GM23338 (cell line): ENCODE data around the gene CRYBG3. TPM values are rescaled to one million over a fixed set of nuclear protein-coding genes. Genes with fewer than 3 reads are reported as not detected.

Experiments used
- ATAC-seq: fragments of 200-7000 bp; cut with Tn5 transposase; 3 replicates; pipeline ENCODE4 v1.9.1; 2020
- DNase-seq: peaks from one replicate; pipeline ENCODE4 v3.0.0-alpha.2; 2015; ENCODE audit warnings: low spot score
- H2AFZ ChIP-seq: fragments of 200-600 bp; sonication (generic); 2 replicates; pipeline ENCODE4 v1.8.0; 2016; ENCODE audit warnings: antibody characterized with exemption, mild to moderate bottlenecking, moderate library complexity
- H3F3A ChIP-seq: fragments of 200-600 bp; sonication (generic); replicated peaks from 2 replicates; pipeline ENCODE4 v1.8.0; 2017; ENCODE audit warnings: antibody characterized with exemption, mixed run types, low read depth
- H3K27ac ChIP-seq: fragments of 200-600 bp; sonication (generic); 2 replicates; pipeline ENCODE4 v1.6.1; 2016; ENCODE audit warnings: low read depth
- H3K27me3 ChIP-seq: fragments of 200-600 bp; sonication (generic); 2 replicates; pipeline ENCODE4 v1.8.0; 2016; ENCODE audit warnings: mild to moderate bottlenecking, mixed run types, moderate library complexity; ENCODE audit not compliant: insufficient read depth
- H3K36me3 ChIP-seq: fragments of 200-600 bp; sonication (generic); 2 replicates; pipeline ENCODE4 v1.8.0; 2016; ENCODE audit warnings: mild to moderate bottlenecking; ENCODE audit not compliant: insufficient read depth
- H3K4me1 ChIP-seq: fragments of 200-600 bp; sonication (generic); 2 replicates; pipeline ENCODE4 v1.8.0; 2016; ENCODE audit warnings: mild to moderate bottlenecking, moderate library complexity; ENCODE audit not compliant: insufficient read depth
- H3K4me2 ChIP-seq: fragments of 200-600 bp; sonication (generic); 2 replicates; pipeline ENCODE4 v1.7.1; 2017; ENCODE audit warnings: mixed run types
- H3K4me3 ChIP-seq: fragments of 200-600 bp; sonication (generic); 2 replicates; pipeline ENCODE4 v1.6.1; 2016; ENCODE audit warnings: mixed run types
- H3K79me2 ChIP-seq: fragments of 200-600 bp; sonication (generic); replicated peaks from 2 replicates; pipeline ENCODE4 v1.8.0; 2017; ENCODE audit warnings: mild to moderate bottlenecking; ENCODE audit not compliant: insufficient read depth
- H3K9me2 ChIP-seq: fragments of 200-600 bp; sonication (generic); 2 replicates; pipeline ENCODE4 v1.8.0; 2017; ENCODE audit not compliant: insufficient read depth
- H4K20me1 ChIP-seq: fragments of 200-600 bp; sonication (generic); replicated peaks from 2 replicates; pipeline ENCODE4 v1.8.0; 2017; ENCODE audit warnings: mild to moderate bottlenecking; ENCODE audit not compliant: insufficient read depth
- H3K27ac Mint-ChIP-seq: 2 replicates; pipeline ENCODE4 v1.8.0; 2020; ENCODE audit warnings: inconsistent platforms, mild to moderate bottlenecking, moderate library complexity, mixed read lengths
- H3K27me3 Mint-ChIP-seq: 3 replicates; pipeline ENCODE4 v1.8.0; 2022; ENCODE audit warnings: low read depth, mild to moderate bottlenecking, moderate library complexity, mixed read lengths, inconsistent platforms; ENCODE audit not compliant: insufficient read depth, poor library complexity
- H3K36me3 Mint-ChIP-seq: 3 replicates; pipeline ENCODE4 v1.8.0; 2021; ENCODE audit warnings: low read depth, mild to moderate bottlenecking, inconsistent platforms, moderate library complexity, mixed read lengths
- H3K4me1 Mint-ChIP-seq: 3 replicates; pipeline ENCODE4 v1.8.0; 2020; ENCODE audit warnings: mild to moderate bottlenecking, inconsistent platforms, mixed read lengths
- H3K4me3 Mint-ChIP-seq: 3 replicates; pipeline ENCODE4 v1.8.0; 2021; ENCODE audit warnings: moderate library complexity, mild to moderate bottlenecking, inconsistent platforms, mixed read lengths
- H3K9me3 Mint-ChIP-seq: 3 replicates; pipeline ENCODE4 v1.8.0; 2020; ENCODE audit warnings: moderate library complexity, mild to moderate bottlenecking, inconsistent platforms, mixed read lengths
- CREB1 ChIP-seq: fragments of 250-450 bp; sonication (Bioruptor Pico); IDR thresholded peaks from 2 replicates; pipeline ENCODE4 v1.5.0; 2020; ENCODE audit warnings: low read depth, mild to moderate bottlenecking, moderate library complexity
- CTCF ChIP-seq, 2 experiments: fragments of 200-600 bp in 1 of 2; sonication (generic) in 1 of 2; conservative IDR thresholded peaks; 2 replicates each; pipeline versions ENCODE4 v1.5.1 to v1.6.1; 2016 to 2017; ENCODE audit warnings: antibody characterized with exemption in 2 of 2, low read depth in 2 of 2, mild to moderate bottlenecking in 2 of 2, moderate library complexity in 1 of 2
- ETS1 ChIP-seq: IDR thresholded peaks from 2 replicates; pipeline ENCODE4 v1.6.1; 2016; ENCODE audit warnings: antibody characterized with exemption
- EZH2 ChIP-seq: fragments of 200-600 bp; sonication (generic); IDR thresholded peaks from one replicate; pipeline ENCODE4 v1.8.0; 2017; ENCODE audit warnings: antibody characterized with exemption, mild to moderate bottlenecking, low read depth; ENCODE audit not compliant: unreplicated experiment
- EZH2phosphoT487 ChIP-seq: fragments of 200-600 bp; sonication (generic); IDR thresholded peaks from one replicate; pipeline ENCODE4 v1.8.1; 2018; ENCODE audit warnings: antibody characterized with exemption; ENCODE audit not compliant: unreplicated experiment
- JUNB ChIP-seq: IDR thresholded peaks from one replicate; pipeline ENCODE4 v1.6.1; 2016; ENCODE audit warnings: antibody characterized with exemption; ENCODE audit not compliant: unreplicated experiment
- NANOG ChIP-seq: IDR thresholded peaks from 2 replicates; pipeline ENCODE4 v1.6.1; 2016; ENCODE audit warnings: antibody characterized with exemption, borderline replicate concordance
- POLR2AphosphoS5 ChIP-seq: IDR thresholded peaks from 2 replicates; pipeline ENCODE4 v1.6.1; 2016; ENCODE audit warnings: antibody characterized with exemption, low read depth
- STAT1 ChIP-seq: IDR thresholded peaks from one replicate; pipeline ENCODE4 v1.6.1; 2016; ENCODE audit warnings: antibody characterized with exemption; ENCODE audit not compliant: unreplicated experiment
- ZNF114 ChIP-seq: fragments of 250-450 bp; sonication (Bioruptor Pico); IDR thresholded peaks from 2 replicates; pipeline ENCODE4 v1.5.0; 2020; ENCODE audit warnings: mild to moderate bottlenecking, moderate library complexity
- ZNF331 ChIP-seq: fragments of 250-450 bp; sonication (Bioruptor Pico); IDR thresholded peaks from 2 replicates; pipeline ENCODE4 v1.5.0; 2020; ENCODE audit warnings: low read depth, mild to moderate bottlenecking, moderate library complexity
- ZNF462 ChIP-seq: fragments of 250-450 bp; sonication (Bioruptor Pico); IDR thresholded peaks from 2 replicates; pipeline ENCODE4 v1.5.0; 2020; ENCODE audit warnings: mild to moderate bottlenecking, moderate library complexity
- polyA plus RNA-seq: library from polyadenylated mRNA; unstranded; fragments of >200 nt; fragmentation: Nextera tagmentation; extraction: Ambion mirVana; gene quantifications from 2 replicates; pipeline ENCODE4 v1.2.1, GENCODE V29; 2016
- total RNA-seq: library from RNA; depleted of rRNA; stranded (reverse); fragments of >200 nt; shearing (Covaris generic); gene quantifications from 2 replicates; pipeline ENCODE4 v1.2.3, GENCODE V29; 2014
- TF ChIP-seq, protein P1 (sequence below): IDR thresholded peaks from one replicate; pipeline ENCODE4 v1.6.1; 2018; ENCODE audit warnings: antibody characterized with exemption; ENCODE audit not compliant: unreplicated experiment

The CRYBG3 gene
- total and polyA plus RNA-seq, 2 experiments from 2014 or later = 2.3 to 8.9 TPM

- no peaks in the 10 kb centered on the region for H4K20me1 ChIP-seq
- no peak overlapping the region for H3K27ac ChIP-seq
- H3K4me3 Mint-ChIP-seq = no peak overlapping the region
- no peaks in the 10 kb centered on the region for H3F3A ChIP-seq
- ATAC-seq = no peak
- no peaks in the 10 kb centered on the region for H3K9me3 Mint-ChIP-seq
- TF ChIP-seq, protein P1, sequence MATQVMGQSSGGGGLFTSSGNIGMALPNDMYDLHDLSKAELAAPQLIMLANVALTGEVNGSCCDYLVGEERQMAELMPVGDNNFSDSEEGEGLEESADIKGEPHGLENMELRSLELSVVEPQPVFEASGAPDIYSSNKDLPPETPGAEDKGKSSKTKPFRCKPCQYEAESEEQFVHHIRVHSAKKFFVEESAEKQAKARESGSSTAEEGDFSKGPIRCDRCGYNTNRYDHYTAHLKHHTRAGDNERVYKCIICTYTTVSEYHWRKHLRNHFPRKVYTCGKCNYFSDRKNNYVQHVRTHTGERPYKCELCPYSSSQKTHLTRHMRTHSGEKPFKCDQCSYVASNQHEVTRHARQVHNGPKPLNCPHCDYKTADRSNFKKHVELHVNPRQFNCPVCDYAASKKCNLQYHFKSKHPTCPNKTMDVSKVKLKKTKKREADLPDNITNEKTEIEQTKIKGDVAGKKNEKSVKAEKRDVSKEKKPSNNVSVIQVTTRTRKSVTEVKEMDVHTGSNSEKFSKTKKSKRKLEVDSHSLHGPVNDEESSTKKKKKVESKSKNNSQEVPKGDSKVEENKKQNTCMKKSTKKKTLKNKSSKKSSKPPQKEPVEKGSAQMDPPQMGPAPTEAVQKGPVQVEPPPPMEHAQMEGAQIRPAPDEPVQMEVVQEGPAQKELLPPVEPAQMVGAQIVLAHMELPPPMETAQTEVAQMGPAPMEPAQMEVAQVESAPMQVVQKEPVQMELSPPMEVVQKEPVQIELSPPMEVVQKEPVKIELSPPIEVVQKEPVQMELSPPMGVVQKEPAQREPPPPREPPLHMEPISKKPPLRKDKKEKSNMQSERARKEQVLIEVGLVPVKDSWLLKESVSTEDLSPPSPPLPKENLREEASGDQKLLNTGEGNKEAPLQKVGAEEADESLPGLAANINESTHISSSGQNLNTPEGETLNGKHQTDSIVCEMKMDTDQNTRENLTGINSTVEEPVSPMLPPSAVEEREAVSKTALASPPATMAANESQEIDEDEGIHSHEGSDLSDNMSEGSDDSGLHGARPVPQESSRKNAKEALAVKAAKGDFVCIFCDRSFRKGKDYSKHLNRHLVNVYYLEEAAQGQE = no peak
- TF ChIP-seq JUNB (no peak), POLR2AphosphoS5 (no peak), NANOG (no peak), STAT1 (no peak), CTCF (conservative IDR thresholded peaks at IDR 0.05; ENCODE audit: low read depth in 2 of 2) (no peak), EZH2phosphoT487 (no peak), ZNF114 (CRISPR knock-in tag) (no peak), ETS1 (no peak), CREB1 (CRISPR knock-in tag) (no peak), ZNF462 (CRISPR knock-in tag) (no peak), EZH2 (no peak), ZNF331 (no peak)
- no peaks in the 10 kb centered on the region for H3K9me2 ChIP-seq
- no peaks in the 10 kb centered on the region for H3K79me2 ChIP-seq
- no peak overlapping the region for H3K4me2 ChIP-seq
- H3K4me1 ChIP-seq = no peaks in the 10 kb centered on the region
- no peak overlapping the region for H3K4me3 ChIP-seq
- H3K36me3 ChIP-seq = 0 out of 2 replicates have a peak, but pooled peaks cover 5% of the 10 kb centered on the region
- peaks cover 4% of the 10 kb centered on the region; the same call in 2 of the 3 replicates for H3K36me3 Mint-ChIP-seq
- H2AFZ ChIP-seq = no peak overlapping the region
- H3K27me3 ChIP-seq = no peaks in the 10 kb centered on the region
- DNase-seq = no peak
- no peaks in the 10 kb centered on the region for H3K4me1 Mint-ChIP-seq
- H3K27me3 Mint-ChIP-seq = no peaks in the 10 kb centered on the region
- H3K27ac Mint-ChIP-seq = no peak overlapping the region
Measured at GRCh38 chr3:97882975-97883598, 61.3 kb downstream of the CRYBG3 start.
